Endothelial cell of umbilical vein (primary cell): ENCODE results near the gene ARHGEF38. TPM values are rescaled to one million over a fixed set of nuclear protein-coding genes. Genes with fewer than 3 reads are reported as not detected.

Experiments used
- BruUV-seq: library from RNA; stranded (reverse); fragments of 400-500 nt; replicated peaks from 2 replicates; lab custom pipeline; 2021; lab: Mats Ljungman, UMichigan
- CTCF ChIA-PET: fragments of 300-600, 350-600 bp; sonication (Branson Sonifier 250); formaldehyde crosslinking; loops from one replicate; lab custom pipeline; 2021; ENCODE audit warnings: antibody characterized with exemption, inconsistent platforms; lab: Charles Lee
- POLR2A ChIA-PET: fragments of 300-600, 350-600 bp; sonication (Branson Sonifier 250); formaldehyde crosslinking; loops from one replicate; lab custom pipeline; 2021; ENCODE audit warnings: antibody characterized with exemption, inconsistent platforms; lab: Charles Lee
- DNase-seq: peaks from one replicate; pipeline ENCODE4 v3.0.0-alpha.2; 2011; ENCODE audit warnings: low read depth, low spot score
- FAIRE-seq: peaks from 2 replicates; lab custom pipeline; 2011; peaks lifted over from hg19 to GRCh38; lab: Jason Lieb, UNC
- H2AFZ ChIP-seq: 2 replicates; pipeline ENCODE4 v1.6.0; 2012; ENCODE audit warnings: low read depth, low read length, control low read depth, inconsistent platforms
- H3K27ac ChIP-seq: 2 replicates; pipeline ENCODE4 v1.5.1; 2011; ENCODE audit warnings: low read depth, mild to moderate bottlenecking, control low read depth, low read length, moderate library complexity; ENCODE audit not compliant: insufficient read depth
- H3K27me3 ChIP-seq, 2 experiments: 2 replicates each; pipeline versions ENCODE4 v1.6.0 to v1.6.1; 2011; ENCODE audit warnings: low read length in 2 of 2, mixed read lengths in 1 of 2; ENCODE audit not compliant: control insufficient read depth in 2 of 2, insufficient read depth in 2 of 2
- H3K36me3 ChIP-seq, 2 experiments: 2 replicates in 1 of 2; 3 replicates in 1 of 2; pipeline ENCODE4 v1.5.1; 2011; ENCODE audit warnings: low read length in 2 of 2, mild to moderate bottlenecking in 1 of 2, moderate library complexity in 1 of 2; ENCODE audit not compliant: control insufficient read depth in 2 of 2, insufficient read depth in 2 of 2; ENCODE audit errors: extremely low read depth in 1 of 2
- H3K4me1 ChIP-seq: 3 replicates; pipeline ENCODE4 v1.5.1; 2011; ENCODE audit warnings: mild to moderate bottlenecking, low read length; ENCODE audit not compliant: control insufficient read depth, insufficient read depth; ENCODE audit errors: extremely low read depth
- H3K4me2 ChIP-seq: 2 replicates; pipeline ENCODE4 v1.6.1; 2011; ENCODE audit warnings: low read length, control low read depth, mixed read lengths; ENCODE audit not compliant: insufficient read depth
- H3K4me3 ChIP-seq, 3 experiments: fragments of 200-600 bp in 1 of 3; sonication (generic), shearing (Covaris generic) in 1 of 3; replicated peaks in 1 of 3; 2 replicates each; pipeline ENCODE4 v1.5.1; 2011 to 2016; ENCODE audit warnings: control low read depth in 3 of 3, low read length in 3 of 3, mild to moderate bottlenecking in 2 of 3, inconsistent platforms in 1 of 3, low read depth in 1 of 3, moderate library complexity in 1 of 3; ENCODE audit not compliant: insufficient read depth in 1 of 3
- H3K79me2 ChIP-seq: 2 replicates; pipeline ENCODE4 v1.6.0; 2012; ENCODE audit warnings: low read length, inconsistent platforms; ENCODE audit not compliant: control insufficient read depth, insufficient read depth
- H3K9ac ChIP-seq: replicated peaks from 2 replicates; pipeline ENCODE3; 2011; ENCODE audit warnings: low read length, control low read depth; ENCODE audit not compliant: insufficient read depth; ENCODE audit errors: extremely low read depth
- H3K9me1 ChIP-seq: replicated peaks from 3 replicates; pipeline ENCODE4 v1.6.0; 2011; ENCODE audit warnings: mild to moderate bottlenecking, low read length; ENCODE audit not compliant: control insufficient read depth, insufficient read depth; ENCODE audit errors: extremely low read depth
- H3K9me3 ChIP-seq: replicated peaks from 2 replicates; pipeline ENCODE4 v1.5.1; 2012; ENCODE audit warnings: low read length, inconsistent platforms; ENCODE audit not compliant: control insufficient read depth, insufficient read depth
- H4K20me1 ChIP-seq: replicated peaks from 2 replicates; pipeline ENCODE3; 2011; ENCODE audit warnings: mild to moderate bottlenecking, low read length; ENCODE audit not compliant: control insufficient read depth, insufficient read depth; ENCODE audit errors: extremely low read depth
- EZH2 ChIP-seq: IDR thresholded peaks from 2 replicates; pipeline ENCODE4 v1.6.1; 2012; ENCODE audit warnings: borderline replicate concordance, low read depth, mild to moderate bottlenecking, moderate library complexity, low read length, inconsistent platforms; ENCODE audit not compliant: severe bottlenecking
- GATA2 ChIP-seq: IDR thresholded peaks from 2 replicates; pipeline ENCODE4 v1.7.0; 2011; ENCODE audit warnings: low read depth, mild to moderate bottlenecking, moderate library complexity, mixed read lengths, low read length; ENCODE audit not compliant: insufficient read length, insufficient read depth
- JUN ChIP-seq: IDR thresholded peaks from 2 replicates; pipeline ENCODE4 v1.6.1; 2011; ENCODE audit warnings: borderline replicate concordance, low read depth; ENCODE audit not compliant: insufficient read length, insufficient read depth
- MYC ChIP-seq: IDR thresholded peaks from one replicate; pipeline ENCODE4 v1.6.1; 2011; ENCODE audit warnings: mild to moderate bottlenecking, low read depth, low read length
- POLR2AphosphoS5 ChIP-seq: IDR thresholded peaks from 2 replicates; pipeline ENCODE4 v1.6.1; 2012; ENCODE audit warnings: low read depth, mild to moderate bottlenecking, control low read depth, low read length, moderate library complexity; ENCODE audit not compliant: insufficient read depth
- dilution Hi-C: fragments of 300-500 bp; cut with MboI; formaldehyde crosslinking; loops from one replicate; pipeline ENCODE4 v1.15.0; 2019; ENCODE audit warnings: low sequenced_read_pairs; ENCODE audit not compliant: extremely low pct_ligation_motif_present
- intact Hi-C: fragments of 100-400 bp; cut with micrococcal nuclease; formaldehyde crosslinking; loops from one replicate; pipeline ENCODE4 v1.10.0; 2022
- polyA plus RNA-seq, 4 experiments: library from polyadenylated mRNA; depleted of rRNA in 3 of 4; stranded (reverse) in 3 of 4; unstranded in 1 of 4; fragments of >200 nt; gene quantifications; 2 replicates each; pipeline versions ENCODE4 v1.2.1 to v1.2.3, GENCODE V29; 2011 to 2012; ENCODE audit warnings: missing spikeins in 1 of 4
- total RNA-seq: library from RNA; stranded (reverse); gene quantifications from 2 replicates; pipeline ENCODE4 v1.2.3, GENCODE V29; 2021
- TF ChIP-seq, protein P1 (sequence below): IDR thresholded peaks from 2 replicates; pipeline ENCODE4 v1.6.1; 2011; ENCODE audit not compliant: insufficient read depth, insufficient read length
- TF ChIP-seq, protein P2 (sequence below), 2 donors: IDR thresholded peaks; 1 replicate in 1 of 2; 2 replicates in 1 of 2; pipeline ENCODE4 v1.5.1; 2011; ENCODE audit warnings: low read length in 2 of 2, mild to moderate bottlenecking in 2 of 2, moderate library complexity in 2 of 2, control low read depth in 1 of 2, inconsistent platforms in 1 of 2, low read depth in 1 of 2; ENCODE audit not compliant: insufficient read depth in 1 of 2; ENCODE audit errors: extremely low read depth in 1 of 2

Gene ARHGEF38
- total and polyA plus RNA-seq, 2 donors (not counting 3 experiments of a cell fraction or from before 2014, with no cell fraction given): not detected

DNA sequence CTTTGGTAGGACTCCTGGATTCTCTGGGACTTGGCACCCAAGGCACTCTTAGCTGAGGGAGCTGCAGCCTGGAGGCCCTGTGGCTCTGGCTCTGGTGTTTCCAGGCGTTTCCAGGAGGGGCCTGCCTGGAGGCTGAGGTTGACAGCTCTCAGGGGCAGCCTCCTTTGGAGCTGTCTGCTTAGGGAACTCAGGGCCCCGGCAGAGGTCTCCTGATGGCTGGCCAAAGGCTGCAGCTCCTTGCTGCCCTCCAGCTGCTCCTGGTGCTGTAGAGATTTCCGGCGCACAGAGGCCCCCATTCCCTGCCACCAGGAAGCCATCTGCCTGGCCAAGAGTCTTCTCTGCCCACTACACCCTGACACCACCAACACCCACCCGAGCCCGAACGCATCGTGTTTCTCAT lies 25.3 kb upstream of the ARHGEF38 start:
- no peaks in the 10 kb centered on the region for H3K9me1 ChIP-seq
- no peaks in the 10 kb centered on the region for H3K4me1 ChIP-seq
- H3K27ac ChIP-seq: no peak overlapping the region
- ChIA-PET POLR2A (no interaction called here), CTCF (no interaction called here)
- no peaks in the 10 kb centered on the region for H4K20me1 ChIP-seq
- H3K9ac ChIP-seq: no peak overlapping the region
- intact Hi-C loops: no loop called here
- FAIRE-seq (no peak), DNase-seq (no peak)
- H2AFZ ChIP-seq: no peak overlapping the region
- no peaks in the 10 kb centered on the region for H3K36me3 ChIP-seq
- no peak for TF ChIP-seq JUN
- no peak for TF ChIP-seq GATA2
- no peak for TF ChIP-seq EZH2
- TF ChIP-seq, protein P1, sequence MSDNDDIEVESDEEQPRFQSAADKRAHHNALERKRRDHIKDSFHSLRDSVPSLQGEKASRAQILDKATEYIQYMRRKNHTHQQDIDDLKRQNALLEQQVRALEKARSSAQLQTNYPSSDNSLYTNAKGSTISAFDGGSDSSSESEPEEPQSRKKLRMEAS: no peak
- no peak for TF ChIP-seq POLR2AphosphoS5
- TF ChIP-seq, protein P2, sequence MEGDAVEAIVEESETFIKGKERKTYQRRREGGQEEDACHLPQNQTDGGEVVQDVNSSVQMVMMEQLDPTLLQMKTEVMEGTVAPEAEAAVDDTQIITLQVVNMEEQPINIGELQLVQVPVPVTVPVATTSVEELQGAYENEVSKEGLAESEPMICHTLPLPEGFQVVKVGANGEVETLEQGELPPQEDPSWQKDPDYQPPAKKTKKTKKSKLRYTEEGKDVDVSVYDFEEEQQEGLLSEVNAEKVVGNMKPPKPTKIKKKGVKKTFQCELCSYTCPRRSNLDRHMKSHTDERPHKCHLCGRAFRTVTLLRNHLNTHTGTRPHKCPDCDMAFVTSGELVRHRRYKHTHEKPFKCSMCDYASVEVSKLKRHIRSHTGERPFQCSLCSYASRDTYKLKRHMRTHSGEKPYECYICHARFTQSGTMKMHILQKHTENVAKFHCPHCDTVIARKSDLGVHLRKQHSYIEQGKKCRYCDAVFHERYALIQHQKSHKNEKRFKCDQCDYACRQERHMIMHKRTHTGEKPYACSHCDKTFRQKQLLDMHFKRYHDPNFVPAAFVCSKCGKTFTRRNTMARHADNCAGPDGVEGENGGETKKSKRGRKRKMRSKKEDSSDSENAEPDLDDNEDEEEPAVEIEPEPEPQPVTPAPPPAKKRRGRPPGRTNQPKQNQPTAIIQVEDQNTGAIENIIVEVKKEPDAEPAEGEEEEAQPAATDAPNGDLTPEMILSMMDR (IDR thresholded peaks at IDR 0.05; ENCODE audit: extremely low read depth in 1 of 2, insufficient read depth in 1 of 2, low read depth in 1 of 2, low read length in 2 of 2): no peak
- TF ChIP-seq MYC: no peak
- peaks cover 0 to 2% of the 10 kb centered on the region in 2 experiments for H3K27me3 ChIP-seq
- no TSS peak for BruUV-seq
- H3K4me2 ChIP-seq: no peak overlapping the region
- dilution Hi-C loops: no loop called here
- H3K4me3 ChIP-seq: no peak overlapping the region
- H3K79me2 ChIP-seq: no peaks in the 10 kb centered on the region
- H3K9me3 ChIP-seq: no peaks in the 10 kb centered on the region
